Endothelial cell of umbilical vein (primary cell): ENCODE results near the gene EDEM3. TPM values are rescaled to one million over a fixed set of nuclear protein-coding genes. Genes with fewer than 3 reads are reported as not detected.

ENCODE experiments used
- BruUV-seq: library from RNA; stranded (reverse); fragments of 400-500 nt; replicated peaks from 2 replicates; lab custom pipeline; 2021; lab: Mats Ljungman, UMichigan
- CTCF ChIA-PET: fragments of 300-600, 350-600 bp; sonication (Branson Sonifier 250); formaldehyde crosslinking; loops from one replicate; lab custom pipeline; 2021; ENCODE audit warnings: antibody characterized with exemption, inconsistent platforms; lab: Charles Lee
- POLR2A ChIA-PET: fragments of 300-600, 350-600 bp; sonication (Branson Sonifier 250); formaldehyde crosslinking; loops from one replicate; lab custom pipeline; 2021; ENCODE audit warnings: antibody characterized with exemption, inconsistent platforms; lab: Charles Lee
- DNase-seq: peaks from one replicate; pipeline ENCODE4 v3.0.0-alpha.2; 2011; ENCODE audit warnings: low read depth, low spot score
- FAIRE-seq: peaks from 2 replicates; lab custom pipeline; 2011; peaks lifted over from hg19 to GRCh38; lab: Jason Lieb, UNC
- H2AFZ ChIP-seq: 2 replicates; pipeline ENCODE4 v1.6.0; 2012; ENCODE audit warnings: low read depth, low read length, control low read depth, inconsistent platforms
- H3K27ac ChIP-seq: 2 replicates; pipeline ENCODE4 v1.5.1; 2011; ENCODE audit warnings: low read depth, mild to moderate bottlenecking, control low read depth, low read length, moderate library complexity; ENCODE audit not compliant: insufficient read depth
- H3K27me3 ChIP-seq, 2 experiments: 2 replicates each; pipeline versions ENCODE4 v1.6.0 to v1.6.1; 2011; ENCODE audit warnings: low read length in 2 of 2, mixed read lengths in 1 of 2; ENCODE audit not compliant: control insufficient read depth in 2 of 2, insufficient read depth in 2 of 2
- H3K36me3 ChIP-seq, 2 experiments: 2 replicates in 1 of 2; 3 replicates in 1 of 2; pipeline ENCODE4 v1.5.1; 2011; ENCODE audit warnings: low read length in 2 of 2, mild to moderate bottlenecking in 1 of 2, moderate library complexity in 1 of 2; ENCODE audit not compliant: control insufficient read depth in 2 of 2, insufficient read depth in 2 of 2; ENCODE audit errors: extremely low read depth in 1 of 2
- H3K4me1 ChIP-seq: 3 replicates; pipeline ENCODE4 v1.5.1; 2011; ENCODE audit warnings: mild to moderate bottlenecking, low read length; ENCODE audit not compliant: control insufficient read depth, insufficient read depth; ENCODE audit errors: extremely low read depth
- H3K4me2 ChIP-seq: 2 replicates; pipeline ENCODE4 v1.6.1; 2011; ENCODE audit warnings: low read length, control low read depth, mixed read lengths; ENCODE audit not compliant: insufficient read depth
- H3K4me3 ChIP-seq, 3 experiments: fragments of 200-600 bp in 1 of 3; sonication (generic), shearing (Covaris generic) in 1 of 3; replicated peaks in 1 of 3; 2 replicates each; pipeline ENCODE4 v1.5.1; 2011 to 2016; ENCODE audit warnings: control low read depth in 3 of 3, low read length in 3 of 3, mild to moderate bottlenecking in 2 of 3, inconsistent platforms in 1 of 3, low read depth in 1 of 3, moderate library complexity in 1 of 3; ENCODE audit not compliant: insufficient read depth in 1 of 3
- H3K79me2 ChIP-seq: 2 replicates; pipeline ENCODE4 v1.6.0; 2012; ENCODE audit warnings: low read length, inconsistent platforms; ENCODE audit not compliant: control insufficient read depth, insufficient read depth
- H3K9ac ChIP-seq: replicated peaks from 2 replicates; pipeline ENCODE3; 2011; ENCODE audit warnings: low read length, control low read depth; ENCODE audit not compliant: insufficient read depth; ENCODE audit errors: extremely low read depth
- H3K9me1 ChIP-seq: replicated peaks from 3 replicates; pipeline ENCODE4 v1.6.0; 2011; ENCODE audit warnings: mild to moderate bottlenecking, low read length; ENCODE audit not compliant: control insufficient read depth, insufficient read depth; ENCODE audit errors: extremely low read depth
- H3K9me3 ChIP-seq: replicated peaks from 2 replicates; pipeline ENCODE4 v1.5.1; 2012; ENCODE audit warnings: low read length, inconsistent platforms; ENCODE audit not compliant: control insufficient read depth, insufficient read depth
- H4K20me1 ChIP-seq: replicated peaks from 2 replicates; pipeline ENCODE3; 2011; ENCODE audit warnings: mild to moderate bottlenecking, low read length; ENCODE audit not compliant: control insufficient read depth, insufficient read depth; ENCODE audit errors: extremely low read depth
- EZH2 ChIP-seq: IDR thresholded peaks from 2 replicates; pipeline ENCODE4 v1.6.1; 2012; ENCODE audit warnings: borderline replicate concordance, low read depth, mild to moderate bottlenecking, moderate library complexity, low read length, inconsistent platforms; ENCODE audit not compliant: severe bottlenecking
- FOS ChIP-seq: IDR thresholded peaks from 2 replicates; pipeline ENCODE4 v1.6.1; 2011; ENCODE audit warnings: mild to moderate bottlenecking, low read length, moderate library complexity, borderline replicate concordance; ENCODE audit not compliant: insufficient read depth
- GATA2 ChIP-seq: IDR thresholded peaks from 2 replicates; pipeline ENCODE4 v1.7.0; 2011; ENCODE audit warnings: low read depth, mild to moderate bottlenecking, moderate library complexity, mixed read lengths, low read length; ENCODE audit not compliant: insufficient read length, insufficient read depth
- JUN ChIP-seq: IDR thresholded peaks from 2 replicates; pipeline ENCODE4 v1.6.1; 2011; ENCODE audit warnings: borderline replicate concordance, low read depth; ENCODE audit not compliant: insufficient read length, insufficient read depth
- MYC ChIP-seq: IDR thresholded peaks from one replicate; pipeline ENCODE4 v1.6.1; 2011; ENCODE audit warnings: mild to moderate bottlenecking, low read depth, low read length
- POLR2A ChIP-seq: IDR thresholded peaks from 2 replicates; pipeline ENCODE4 v1.6.1; 2012; ENCODE audit warnings: low read depth, mild to moderate bottlenecking, control low read depth, low read length
- POLR2AphosphoS5 ChIP-seq: IDR thresholded peaks from 2 replicates; pipeline ENCODE4 v1.6.1; 2012; ENCODE audit warnings: low read depth, mild to moderate bottlenecking, control low read depth, low read length, moderate library complexity; ENCODE audit not compliant: insufficient read depth
- dilution Hi-C: fragments of 300-500 bp; cut with MboI; formaldehyde crosslinking; loops from one replicate; pipeline ENCODE4 v1.15.0; 2019; ENCODE audit warnings: low sequenced_read_pairs; ENCODE audit not compliant: extremely low pct_ligation_motif_present
- intact Hi-C: fragments of 100-400 bp; cut with micrococcal nuclease; formaldehyde crosslinking; loops from one replicate; pipeline ENCODE4 v1.10.0; 2022
- polyA plus RNA-seq, 4 experiments: library from polyadenylated mRNA; depleted of rRNA in 3 of 4; stranded (reverse) in 3 of 4; unstranded in 1 of 4; fragments of >200 nt; gene quantifications; 2 replicates each; pipeline versions ENCODE4 v1.2.1 to v1.2.3, GENCODE V29; 2011 to 2012; ENCODE audit warnings: missing spikeins in 1 of 4
- total RNA-seq: library from RNA; stranded (reverse); gene quantifications from 2 replicates; pipeline ENCODE4 v1.2.3, GENCODE V29; 2021
- TF ChIP-seq, protein P1 (sequence below), 2 donors: IDR thresholded peaks; 1 replicate in 1 of 2; 2 replicates in 1 of 2; pipeline ENCODE4 v1.5.1; 2011; ENCODE audit warnings: low read length in 2 of 2, mild to moderate bottlenecking in 2 of 2, moderate library complexity in 2 of 2, control low read depth in 1 of 2, inconsistent platforms in 1 of 2, low read depth in 1 of 2; ENCODE audit not compliant: insufficient read depth in 1 of 2; ENCODE audit errors: extremely low read depth in 1 of 2
- TF ChIP-seq, protein P2 (sequence below): IDR thresholded peaks from 2 replicates; pipeline ENCODE4 v1.6.1; 2011; ENCODE audit not compliant: insufficient read depth, insufficient read length

EDEM3 gene
- total and polyA plus RNA-seq, 2 donors (not counting 3 experiments of a cell fraction or from before 2014, with no cell fraction given): 6.6 to 26.3 TPM

DNA sequence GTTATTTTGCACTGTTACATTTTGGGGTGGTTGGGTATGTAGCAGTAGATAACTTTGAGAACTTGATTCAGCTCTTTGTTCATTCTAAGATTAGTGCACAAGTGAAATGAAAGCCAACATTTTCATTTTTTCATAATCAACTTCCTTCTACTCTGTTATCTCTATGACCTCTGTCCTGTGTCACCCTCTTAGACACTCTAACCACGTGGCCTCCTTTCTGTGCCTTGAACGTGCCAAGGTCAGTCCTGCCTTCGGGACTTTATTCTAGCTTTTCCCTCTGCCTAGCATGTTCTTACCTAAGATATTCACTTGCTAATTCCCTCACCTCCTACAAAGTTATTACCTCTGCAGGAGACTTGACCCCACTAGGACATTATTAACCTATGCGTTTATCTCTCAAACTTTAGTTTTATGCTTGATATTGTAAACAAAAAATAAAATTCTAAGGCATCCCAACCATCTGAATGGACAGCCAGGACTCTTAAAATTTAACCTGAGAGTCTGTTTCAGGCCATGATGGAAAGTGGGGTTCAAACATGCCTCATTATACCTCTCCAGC is 19.2 kb upstream of the EDEM3 start:
- peaks cover 4 to 5% of the 10 kb centered on the region in 2 experiments for H3K27me3 ChIP-seq
- H2AFZ ChIP-seq: no peak overlapping the region
- H3K9ac ChIP-seq: no peak overlapping the region
- DNase-seq (no peak), FAIRE-seq (no peak)
- no peak overlapping the region for H3K4me2 ChIP-seq
- H3K27ac ChIP-seq: no peak overlapping the region
- TF ChIP-seq MYC (no peak), EZH2 (no peak), POLR2AphosphoS5 (no peak), FOS (no peak), JUN (no peak), GATA2 (no peak), POLR2A (no peak)
- TF ChIP-seq, protein P1, sequence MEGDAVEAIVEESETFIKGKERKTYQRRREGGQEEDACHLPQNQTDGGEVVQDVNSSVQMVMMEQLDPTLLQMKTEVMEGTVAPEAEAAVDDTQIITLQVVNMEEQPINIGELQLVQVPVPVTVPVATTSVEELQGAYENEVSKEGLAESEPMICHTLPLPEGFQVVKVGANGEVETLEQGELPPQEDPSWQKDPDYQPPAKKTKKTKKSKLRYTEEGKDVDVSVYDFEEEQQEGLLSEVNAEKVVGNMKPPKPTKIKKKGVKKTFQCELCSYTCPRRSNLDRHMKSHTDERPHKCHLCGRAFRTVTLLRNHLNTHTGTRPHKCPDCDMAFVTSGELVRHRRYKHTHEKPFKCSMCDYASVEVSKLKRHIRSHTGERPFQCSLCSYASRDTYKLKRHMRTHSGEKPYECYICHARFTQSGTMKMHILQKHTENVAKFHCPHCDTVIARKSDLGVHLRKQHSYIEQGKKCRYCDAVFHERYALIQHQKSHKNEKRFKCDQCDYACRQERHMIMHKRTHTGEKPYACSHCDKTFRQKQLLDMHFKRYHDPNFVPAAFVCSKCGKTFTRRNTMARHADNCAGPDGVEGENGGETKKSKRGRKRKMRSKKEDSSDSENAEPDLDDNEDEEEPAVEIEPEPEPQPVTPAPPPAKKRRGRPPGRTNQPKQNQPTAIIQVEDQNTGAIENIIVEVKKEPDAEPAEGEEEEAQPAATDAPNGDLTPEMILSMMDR (IDR thresholded peaks at IDR 0.05; ENCODE audit: extremely low read depth in 1 of 2, insufficient read depth in 1 of 2, low read depth in 1 of 2, low read length in 2 of 2): no peak
- TF ChIP-seq, protein P2, sequence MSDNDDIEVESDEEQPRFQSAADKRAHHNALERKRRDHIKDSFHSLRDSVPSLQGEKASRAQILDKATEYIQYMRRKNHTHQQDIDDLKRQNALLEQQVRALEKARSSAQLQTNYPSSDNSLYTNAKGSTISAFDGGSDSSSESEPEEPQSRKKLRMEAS: no peak
- no peak overlapping the region for H3K4me3 ChIP-seq
- ChIA-PET POLR2A (no interaction called here), CTCF (interaction anchor here (1.2 kb wide), 1 partner anchor 32 kb away, joined by 4 read pairs; no protein-coding TSS in a partner anchor)
- no peaks in the 10 kb centered on the region for H3K79me2 ChIP-seq
- no peaks in the 10 kb centered on the region for H3K36me3 ChIP-seq
- dilution Hi-C loops (no loop called here), intact Hi-C loops (no loop called here)
- H3K4me1 ChIP-seq: no peaks in the 10 kb centered on the region
- BruUV-seq: no TSS peak
- H3K9me3 ChIP-seq: no peaks in the 10 kb centered on the region
- H3K9me1 ChIP-seq: no peaks in the 10 kb centered on the region
- H4K20me1 ChIP-seq: no peaks in the 10 kb centered on the region
